ENCODE measurements around the gene ERAP2. TPM values are rescaled to one million over a fixed set of nuclear protein-coding genes. Genes with fewer than 3 reads are reported as not detected.

The ERAP2 gene
- total RNA-seq, 2 donors from 2014 or later = 7.7 to 19.0 TPM

DNA sequence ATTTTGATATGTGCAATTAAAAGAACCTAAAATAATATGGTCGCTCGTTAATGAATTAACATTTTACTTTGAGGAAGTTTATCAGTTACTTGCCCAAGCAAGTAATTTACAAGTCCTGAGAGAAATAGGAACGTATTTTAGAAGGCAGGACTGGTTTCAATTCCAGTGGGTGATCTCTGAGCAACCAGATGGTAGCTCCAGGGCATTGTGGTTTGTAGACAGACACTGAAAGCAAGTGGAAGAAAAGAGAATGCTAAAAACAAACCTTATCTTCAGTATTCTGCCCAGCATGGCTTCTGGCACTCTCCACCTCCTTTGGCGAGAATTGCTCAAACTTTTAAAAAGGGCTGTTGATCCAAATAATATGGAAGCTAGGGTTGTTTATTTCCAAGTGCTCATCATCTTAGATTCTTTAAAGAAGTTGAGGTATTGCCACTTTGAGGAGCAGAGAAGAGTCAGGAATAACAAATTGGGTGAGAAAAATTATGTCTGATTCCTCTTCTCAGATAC is 31.8 kb upstream of the ERAP2 start:
- 65% methylated on average over 4 of the region's 4 CpGs for WGBS
- Histone ChIP-seq H3K9me3 (no peaks in the 10 kb centered on the region), H3K4me3 (no peak overlapping the region), H3K27me3 (replicated peaks; ENCODE audit: insufficient read depth) (no peaks in the 10 kb centered on the region), H3K27ac (no peak overlapping the region), H3K36me3 (no peaks in the 10 kb centered on the region), H3K4me1 (replicated peaks) (no peaks in the 10 kb centered on the region)
- intact Hi-C loops (cut with DNase I) = no loop called here
- DNase-seq (ENCODE audit: low spot score) = no peak
- no peak for TF ChIP-seq POLR2A (IDR thresholded peaks at IDR 0.05)
- TF ChIP-seq, protein P1, sequence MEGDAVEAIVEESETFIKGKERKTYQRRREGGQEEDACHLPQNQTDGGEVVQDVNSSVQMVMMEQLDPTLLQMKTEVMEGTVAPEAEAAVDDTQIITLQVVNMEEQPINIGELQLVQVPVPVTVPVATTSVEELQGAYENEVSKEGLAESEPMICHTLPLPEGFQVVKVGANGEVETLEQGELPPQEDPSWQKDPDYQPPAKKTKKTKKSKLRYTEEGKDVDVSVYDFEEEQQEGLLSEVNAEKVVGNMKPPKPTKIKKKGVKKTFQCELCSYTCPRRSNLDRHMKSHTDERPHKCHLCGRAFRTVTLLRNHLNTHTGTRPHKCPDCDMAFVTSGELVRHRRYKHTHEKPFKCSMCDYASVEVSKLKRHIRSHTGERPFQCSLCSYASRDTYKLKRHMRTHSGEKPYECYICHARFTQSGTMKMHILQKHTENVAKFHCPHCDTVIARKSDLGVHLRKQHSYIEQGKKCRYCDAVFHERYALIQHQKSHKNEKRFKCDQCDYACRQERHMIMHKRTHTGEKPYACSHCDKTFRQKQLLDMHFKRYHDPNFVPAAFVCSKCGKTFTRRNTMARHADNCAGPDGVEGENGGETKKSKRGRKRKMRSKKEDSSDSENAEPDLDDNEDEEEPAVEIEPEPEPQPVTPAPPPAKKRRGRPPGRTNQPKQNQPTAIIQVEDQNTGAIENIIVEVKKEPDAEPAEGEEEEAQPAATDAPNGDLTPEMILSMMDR (IDR thresholded peaks at IDR 0.05) = no peak
- TF ChIP-seq POLR2AphosphoS5 (IDR thresholded peaks at IDR 0.05) = no peak

DNA sequence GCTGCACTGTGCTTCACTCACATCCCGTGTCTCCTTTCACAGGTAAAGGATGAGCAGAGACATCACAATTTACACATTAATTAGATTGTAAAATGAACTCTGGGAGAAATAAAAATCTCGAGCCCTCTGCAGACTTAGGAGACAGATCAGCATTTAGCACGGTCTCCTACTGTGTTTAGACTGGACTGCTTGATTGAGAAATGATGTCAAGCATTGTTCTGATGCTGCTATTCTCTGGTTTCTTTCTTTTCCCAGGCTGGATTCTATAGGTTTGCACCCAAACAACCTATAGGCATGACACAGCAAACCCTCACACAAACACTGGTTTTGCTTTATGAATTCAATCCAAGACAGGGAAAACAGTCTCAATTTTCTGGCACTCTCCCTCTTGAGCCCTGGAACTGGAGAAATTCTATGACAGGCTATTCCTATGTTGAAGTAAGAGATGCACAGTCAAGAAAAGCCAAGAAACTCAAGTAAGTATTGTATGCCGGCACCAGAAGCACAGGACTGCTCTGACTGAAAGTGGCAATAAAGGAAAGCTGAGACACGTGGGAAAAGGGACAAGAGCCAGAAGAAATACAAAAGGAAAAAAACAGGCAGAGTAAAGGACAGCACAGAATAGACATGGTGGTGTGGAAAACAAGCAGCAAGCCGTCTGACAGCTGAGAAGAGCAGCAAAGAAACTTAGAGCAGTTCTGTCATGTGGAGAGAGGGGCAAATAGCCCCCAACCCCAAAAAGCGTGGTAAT is 24.8 kb upstream of the ERAP2 start:
- intact Hi-C loops (cut with DNase I) = no loop called here
- 55% methylated on average over 7 of the region's 7 CpGs for WGBS
- H3K36me3 ChIP-seq = no peaks in the 10 kb centered on the region
- H3K27me3 ChIP-seq (replicated peaks; ENCODE audit: insufficient read depth) = no peaks in the 10 kb centered on the region
- no peak overlapping the region for H3K27ac ChIP-seq
- TF ChIP-seq POLR2A (IDR thresholded peaks at IDR 0.05) (no peak), POLR2AphosphoS5 (IDR thresholded peaks at IDR 0.05) (no peak)
- TF ChIP-seq, protein P1 (IDR thresholded peaks at IDR 0.05) = no peak
- H3K9me3 ChIP-seq = no peaks in the 10 kb centered on the region
- no peak overlapping the region for H3K4me3 ChIP-seq
- no peak for DNase-seq (ENCODE audit: low spot score)
- no peaks in the 10 kb centered on the region for H3K4me1 ChIP-seq (replicated peaks)

DNA sequence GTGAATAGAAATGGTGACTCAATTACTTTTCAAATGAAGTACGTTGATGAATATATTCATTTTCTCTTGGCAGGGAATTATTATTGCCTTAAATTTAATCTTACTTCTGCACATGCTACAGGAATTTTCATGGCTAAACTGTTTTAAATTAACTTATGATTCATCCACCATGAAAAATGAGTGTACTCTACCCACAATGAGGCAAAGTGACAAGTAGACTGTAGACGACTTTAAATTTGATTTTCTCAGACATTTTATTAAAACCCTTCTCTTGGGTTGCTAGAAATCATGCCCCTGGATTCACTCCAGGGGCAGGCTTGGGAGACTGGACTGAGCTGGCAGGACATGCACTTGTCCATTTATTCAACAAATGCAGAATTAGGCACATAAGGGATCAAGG is 23.5 kb upstream of the ERAP2 start:
- H3K4me3 ChIP-seq = no peak overlapping the region
- H3K27ac ChIP-seq = no peak overlapping the region
- no peaks in the 10 kb centered on the region for H3K27me3 ChIP-seq (replicated peaks; ENCODE audit: insufficient read depth)
- H3K4me1 ChIP-seq (replicated peaks) = no peaks in the 10 kb centered on the region
- intact Hi-C loops (cut with DNase I) = no loop called here
- no peaks in the 10 kb centered on the region for H3K36me3 ChIP-seq
- TF ChIP-seq POLR2AphosphoS5 (IDR thresholded peaks at IDR 0.05) = no peak
- TF ChIP-seq, protein P1 (IDR thresholded peaks at IDR 0.05) = no peak
- TF ChIP-seq POLR2A (IDR thresholded peaks at IDR 0.05) = no peak
- no peak for DNase-seq (ENCODE audit: low spot score)
- 81% methylated on average over 2 of the region's 2 CpGs for WGBS
- H3K9me3 ChIP-seq = no peaks in the 10 kb centered on the region

DNA sequence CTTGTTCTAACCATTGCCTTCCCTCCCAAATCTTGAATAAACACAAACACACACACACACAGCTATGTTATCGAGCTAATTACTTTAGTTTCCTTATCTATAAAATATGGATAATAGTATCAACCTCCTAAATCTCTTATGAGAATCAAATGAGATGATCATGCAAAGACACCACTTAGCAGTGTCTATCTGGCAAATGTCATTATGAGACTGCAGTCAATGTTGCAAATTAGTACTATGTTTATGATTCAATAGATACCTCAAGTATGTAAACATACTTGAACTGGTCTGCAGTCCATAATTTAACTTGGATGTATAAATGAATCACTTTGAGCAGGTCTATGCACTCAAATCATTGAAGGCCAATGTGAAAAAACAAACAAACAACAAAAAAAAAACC is 22.2 kb upstream of the ERAP2 start:
- Histone ChIP-seq H3K27me3 (replicated peaks; ENCODE audit: insufficient read depth) (no peaks in the 10 kb centered on the region), H3K36me3 (no peaks in the 10 kb centered on the region), H3K27ac (no peak overlapping the region), H3K9me3 (no peaks in the 10 kb centered on the region), H3K4me3 (no peak overlapping the region), H3K4me1 (replicated peaks) (no peaks in the 10 kb centered on the region)
- TF ChIP-seq POLR2AphosphoS5 (IDR thresholded peaks at IDR 0.05) = no peak
- intact Hi-C loops (cut with DNase I) = no loop called here
- no peak for DNase-seq (ENCODE audit: low spot score)
- 91% methylated on average over 1 of the region's 1 CpG for WGBS

DNA sequence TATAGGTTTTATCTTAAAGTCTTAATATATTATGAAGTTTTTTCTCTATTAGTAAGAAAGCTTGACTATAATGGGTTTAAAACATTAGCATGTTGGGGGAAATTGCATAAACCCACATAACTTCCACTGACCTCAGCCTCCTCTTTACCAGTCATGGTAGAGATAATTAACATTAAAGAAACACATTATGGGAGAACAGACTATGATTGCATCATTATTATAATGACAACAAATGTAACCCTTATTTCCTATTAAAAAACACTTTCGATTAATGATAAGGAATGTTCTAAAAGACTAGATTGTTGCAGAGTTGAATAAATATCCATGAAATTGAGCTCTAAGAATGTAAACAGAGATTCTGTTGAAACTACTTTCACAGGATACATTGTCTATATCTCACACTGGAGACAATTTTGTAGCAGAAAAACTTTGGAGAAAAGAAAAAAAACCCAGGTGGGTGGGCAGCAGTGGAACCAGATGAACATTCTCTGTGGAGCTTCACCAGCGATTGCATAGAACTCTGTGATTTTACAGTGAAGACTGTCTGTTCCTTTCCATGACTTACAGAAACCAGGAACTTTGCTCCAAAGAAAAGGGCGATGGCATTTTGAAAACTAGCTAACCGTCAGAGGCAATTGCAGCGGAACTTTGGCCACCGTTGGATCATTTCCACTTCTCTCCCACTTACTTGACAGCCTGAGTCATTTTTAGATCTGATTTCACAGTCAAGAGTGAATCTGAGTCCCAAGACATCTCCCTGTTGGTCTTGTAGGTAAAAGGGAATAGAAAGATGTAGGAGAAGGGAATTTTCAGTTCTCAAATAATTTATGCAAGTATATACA is 21.0 kb upstream of the ERAP2 start:
- Histone ChIP-seq H3K4me3 (no peak overlapping the region), H3K27me3 (replicated peaks; ENCODE audit: insufficient read depth) (no peaks in the 10 kb centered on the region), H3K4me1 (replicated peaks) (no peaks in the 10 kb centered on the region), H3K36me3 (no peaks in the 10 kb centered on the region), H3K9me3 (no peaks in the 10 kb centered on the region), H3K27ac (no peak overlapping the region)
- 49% methylated on average over 6 of the region's 6 CpGs for WGBS
- intact Hi-C loops (cut with DNase I) = no loop called here
- no peak for DNase-seq (ENCODE audit: low spot score)
- TF ChIP-seq POLR2A (IDR thresholded peaks at IDR 0.05) = no peak
- TF ChIP-seq, protein P1 (IDR thresholded peaks at IDR 0.05) = no peak
- TF ChIP-seq POLR2AphosphoS5 (IDR thresholded peaks at IDR 0.05) = no peak
